Stimulated activated CD8-positive, alpha-beta memory T cell treated with anti-CD3 and anti-CD28 coated beads, Interleukin-15, amount 100 ng/mL, for 24 hours (primary cell): ENCODE results near the gene APRT.
A peak's percentile ranks its signal among the peaks of the same experiment; 100 is the strongest.
"Not testable (repeated sequence)": the region's sequence is repeated elsewhere in the genome, so short reads cannot be mapped to it uniquely, and the experiment has no call there.

Source experiments
- DNase-seq: peaks from one replicate; pipeline ENCODE4 v3.0.0-alpha.2; 2020; ENCODE audit warnings: low read depth

APRT gene

DNA sequence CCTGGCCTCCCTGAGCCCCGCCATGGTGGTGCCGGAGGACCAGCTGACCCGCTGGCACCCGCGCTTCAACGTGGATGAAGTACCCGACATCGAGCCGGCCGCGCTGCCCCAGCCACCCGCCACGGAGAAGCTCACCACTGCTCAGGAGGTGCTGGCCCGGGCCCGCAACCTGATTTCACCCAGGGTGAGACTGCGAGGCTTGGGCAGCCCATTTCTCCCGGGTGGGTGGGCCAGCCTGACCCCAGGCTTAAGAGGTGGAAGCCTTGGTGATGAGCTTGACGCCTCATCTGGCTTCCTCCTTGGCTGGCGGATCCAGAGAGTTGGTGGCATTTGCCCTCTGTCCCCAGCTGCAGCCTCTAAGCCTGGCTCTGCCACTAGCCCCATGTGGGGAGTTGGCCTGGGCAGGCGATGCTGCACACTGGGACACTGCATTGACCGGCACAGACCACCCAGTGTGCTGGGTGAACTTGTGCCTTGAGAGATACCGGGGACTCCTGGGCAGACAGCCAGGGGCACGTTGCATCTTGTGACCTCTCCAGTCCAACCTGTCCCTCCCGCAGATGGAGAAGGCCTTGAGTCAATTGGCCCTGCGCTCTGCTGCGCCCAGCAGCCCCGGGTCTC lies 5.1 kb downstream of the APRT start:
- DNase-seq, result no peak

DNA sequence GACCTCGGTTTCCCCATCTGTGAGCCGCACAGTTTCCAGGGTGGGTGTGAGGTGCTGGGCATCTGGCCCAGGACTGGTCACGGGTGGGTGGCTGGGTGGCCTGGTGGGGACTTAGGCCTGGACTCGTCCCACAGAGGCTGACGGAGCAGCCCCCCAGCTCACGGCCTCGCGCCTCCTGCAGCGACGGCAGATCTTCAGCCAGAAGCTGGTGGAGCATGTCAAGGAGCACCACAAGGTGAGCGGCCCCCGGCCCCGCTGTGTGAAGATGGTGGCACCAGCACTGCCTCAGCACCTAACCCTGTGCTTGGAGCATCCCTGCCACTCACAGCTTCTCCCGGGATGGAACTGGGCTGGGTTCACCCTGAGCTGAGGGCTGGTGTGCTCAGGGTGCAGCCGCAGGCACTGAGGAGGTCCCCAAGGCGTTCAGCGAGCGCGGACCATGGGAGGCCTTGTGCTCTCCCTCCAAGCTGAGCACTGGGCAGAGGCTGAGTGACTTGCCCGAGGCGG lies 5.8 kb downstream of the APRT start:
- no peak for DNase-seq

DNA sequence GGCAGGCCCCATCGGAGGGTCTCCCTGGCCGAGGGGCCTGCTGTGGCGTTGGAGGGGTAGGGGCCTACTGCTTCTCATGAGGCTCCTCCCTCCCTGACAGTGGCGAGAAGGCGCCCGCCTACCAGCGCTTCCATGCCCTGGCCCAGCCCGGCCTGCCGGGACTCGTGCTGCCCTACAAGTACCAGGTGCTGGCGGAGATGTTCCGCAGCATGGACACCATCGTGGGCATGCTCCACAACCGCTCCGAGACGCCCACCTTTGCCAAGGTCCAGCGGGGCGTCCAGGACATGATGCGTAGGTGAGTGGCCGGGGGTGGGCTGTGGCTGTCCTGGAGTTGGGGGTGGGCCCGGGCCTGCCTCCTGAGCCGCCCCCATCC lies 6.4 kb downstream of the APRT start:
- DNase-seq, result no peak

DNA sequence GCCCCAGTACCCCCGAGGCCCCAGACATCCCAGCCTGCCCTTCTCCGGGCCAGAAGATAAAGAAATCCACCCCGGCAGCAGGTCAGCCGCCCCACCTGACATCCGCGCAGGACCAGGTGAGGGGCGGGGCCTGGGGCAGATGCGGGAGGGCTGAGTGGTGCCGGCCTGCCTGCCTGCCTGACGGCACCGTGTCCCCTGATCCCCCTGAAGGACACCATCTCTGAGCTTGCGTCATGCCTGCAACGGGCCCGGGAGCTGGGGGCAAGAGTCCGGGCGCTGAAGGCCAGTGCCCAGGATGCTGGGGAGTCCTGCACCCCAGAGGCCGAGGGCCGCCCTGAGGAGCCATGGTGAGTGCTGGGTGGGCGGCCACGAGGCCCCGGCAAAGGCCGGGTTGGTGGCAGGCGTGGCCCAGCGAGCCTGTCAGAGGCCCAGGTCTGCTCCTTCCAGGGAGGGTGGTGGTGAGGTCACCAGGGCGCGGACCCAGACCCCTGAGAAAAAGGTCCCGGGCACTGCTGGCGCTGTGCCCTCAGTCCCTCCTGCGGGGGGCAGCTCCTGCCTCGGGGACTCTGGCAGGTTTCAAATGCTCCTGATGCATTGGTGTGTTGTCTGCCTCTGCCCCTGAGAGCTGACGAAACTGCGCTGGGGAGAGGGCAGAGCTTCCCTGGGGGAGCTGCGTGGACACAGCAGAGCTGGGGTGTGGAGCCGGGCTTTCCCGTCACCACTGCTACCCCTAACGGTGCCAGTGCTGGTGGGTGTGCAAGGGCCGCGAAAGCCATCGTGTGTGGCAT lies 7.0 kb downstream of the APRT start:
- DNase-seq, result no peak

DNA sequence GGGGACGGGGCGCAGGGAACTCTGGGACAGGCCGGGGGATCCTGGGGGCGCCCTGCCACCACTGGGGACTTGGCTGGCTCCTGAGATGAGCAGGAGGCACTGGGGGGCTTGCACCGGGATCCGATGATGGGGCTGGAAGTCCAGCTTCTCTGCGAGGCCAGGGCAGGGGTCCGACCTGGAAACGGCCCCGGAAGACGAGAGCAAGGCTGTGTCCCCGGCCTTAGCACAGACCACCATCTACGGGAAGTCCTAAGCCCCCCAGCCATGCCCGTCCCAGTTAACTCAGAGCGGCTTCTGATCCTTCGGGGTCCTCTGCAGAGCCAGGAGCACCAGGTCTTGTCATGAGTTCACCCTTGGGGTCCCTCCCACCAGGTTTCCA lies 7.6 kb downstream of the APRT start:
- no peak for DNase-seq

DNA sequence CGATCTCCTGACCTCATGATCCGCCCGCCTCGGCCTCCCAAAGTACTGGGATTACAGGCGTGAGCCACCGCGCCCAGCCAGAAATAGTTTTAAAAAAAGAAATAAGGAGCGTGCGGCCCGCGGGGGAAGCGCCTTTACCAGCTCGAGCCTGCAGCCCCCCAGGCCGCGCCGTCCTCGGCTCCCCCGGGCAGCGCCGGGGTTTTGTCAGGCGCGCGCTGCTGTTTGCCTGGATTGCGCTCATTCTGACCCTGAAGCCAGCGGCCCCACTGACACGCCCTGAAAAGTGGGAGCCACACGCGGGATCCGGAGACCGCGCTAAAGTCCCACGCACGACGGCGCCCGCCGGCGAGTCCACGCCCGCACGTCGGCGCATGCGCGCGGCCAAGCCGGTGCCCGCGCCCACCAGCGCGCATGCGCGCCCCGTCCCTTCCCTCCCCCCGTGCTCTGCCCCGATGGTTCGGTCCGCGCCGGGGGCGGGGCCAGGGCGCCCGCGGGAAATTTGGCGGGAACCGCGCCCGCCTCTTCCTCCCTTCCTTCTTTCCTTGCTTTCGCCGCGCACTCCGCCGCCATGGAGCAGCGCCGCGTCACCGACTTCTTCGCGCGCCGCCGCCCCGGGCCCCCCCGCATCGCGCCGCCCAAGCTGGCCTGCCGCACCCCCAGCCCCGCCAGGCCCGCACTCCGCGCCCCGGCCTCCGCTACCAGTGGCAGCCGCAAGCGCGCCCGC lies 8.3 kb downstream of the APRT start, which contains the start of gene CDT1:
Gene CDT1, plus strand, starts transcription at position 526 of the 724 bp plus-strand sequence. Its CDS starts 43 bp downstream, at position 569.
- peak; percentile 85 for DNase-seq

DNA sequence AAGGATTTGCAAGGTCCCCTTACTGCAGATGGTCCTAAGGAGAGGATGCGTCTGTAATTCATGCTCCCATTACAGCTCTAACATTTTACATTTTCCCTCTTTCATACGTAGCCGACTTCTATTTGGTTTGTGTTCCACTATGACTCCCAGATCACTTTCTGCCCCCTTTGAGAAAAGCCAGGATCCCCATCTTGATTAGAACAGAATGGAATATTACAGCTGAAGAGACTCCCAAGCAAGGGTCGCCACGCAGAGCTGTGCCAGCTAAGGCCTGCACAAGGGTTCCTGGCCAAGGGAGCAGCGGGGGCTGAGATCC lies 11.5 kb downstream of the APRT start:
- DNase-seq, result no peak

DNA sequence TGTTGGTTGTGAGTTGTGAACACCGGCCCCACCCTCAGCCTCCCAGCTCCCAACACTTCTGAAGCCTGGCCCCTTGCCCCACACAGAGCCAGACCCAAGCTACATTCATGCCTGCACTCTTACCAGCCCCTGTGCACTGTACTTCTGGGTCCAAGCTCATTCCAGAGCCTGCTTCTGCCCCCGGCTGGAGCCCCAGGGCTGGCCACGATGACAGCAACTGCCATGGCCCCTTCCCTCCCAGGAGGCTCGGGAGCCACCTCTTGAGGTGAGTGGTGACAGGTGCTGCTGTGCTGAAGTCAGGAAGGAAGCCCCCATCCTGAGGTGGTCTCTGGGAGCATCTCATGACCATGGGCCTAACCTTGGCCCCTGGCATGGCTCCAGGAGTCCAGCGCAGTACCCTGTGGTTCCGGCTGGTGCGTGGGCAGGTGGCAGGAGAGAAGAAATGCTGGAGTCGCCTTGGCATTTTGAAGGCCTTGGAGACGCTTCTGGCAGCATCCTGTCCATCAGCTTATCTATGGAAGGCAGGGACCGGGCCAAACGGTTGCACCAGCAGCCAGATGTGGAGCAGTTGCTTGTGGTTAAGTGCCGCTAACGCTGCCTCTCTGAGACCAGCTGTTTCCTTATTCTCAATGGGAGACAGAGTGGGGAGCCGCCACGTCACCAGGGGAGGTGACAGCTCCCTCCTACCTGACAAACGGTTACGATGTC lies 12.0 kb downstream of the APRT start:
- DNase-seq, result no peak

DNA sequence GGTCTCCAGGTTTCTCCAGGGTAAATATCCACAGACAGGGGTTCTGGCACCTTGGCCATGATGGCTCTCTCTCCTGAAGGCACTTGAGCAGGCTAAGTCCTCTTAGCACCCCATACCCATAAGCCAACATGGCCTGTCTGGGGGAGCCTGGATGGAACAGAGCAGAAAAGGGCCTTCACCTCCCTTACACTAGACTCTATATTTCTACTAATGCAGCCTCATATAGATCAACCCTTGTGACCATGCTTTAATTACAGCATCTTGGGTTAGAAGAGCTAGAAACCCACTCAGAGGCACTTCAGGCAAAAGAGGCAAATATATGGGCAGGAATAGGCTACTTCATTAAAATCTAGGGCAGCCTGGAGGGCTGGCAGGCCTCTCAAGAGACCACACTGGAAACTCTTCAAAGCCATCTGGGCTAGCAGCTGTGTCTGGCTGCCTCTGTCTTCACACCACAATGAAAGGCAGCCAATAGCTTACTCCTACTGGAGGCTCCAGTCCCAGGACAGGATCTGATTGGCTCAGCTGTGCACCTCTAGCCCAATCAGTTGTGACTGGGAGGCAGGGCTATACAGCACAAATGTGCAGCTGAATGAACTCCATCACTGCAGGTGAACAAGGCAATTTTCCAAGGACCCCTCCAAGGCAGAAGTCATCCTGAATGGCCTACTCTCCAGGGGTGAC lies 12.8 kb downstream of the APRT start:
- DNase-seq, result no peak

DNA sequence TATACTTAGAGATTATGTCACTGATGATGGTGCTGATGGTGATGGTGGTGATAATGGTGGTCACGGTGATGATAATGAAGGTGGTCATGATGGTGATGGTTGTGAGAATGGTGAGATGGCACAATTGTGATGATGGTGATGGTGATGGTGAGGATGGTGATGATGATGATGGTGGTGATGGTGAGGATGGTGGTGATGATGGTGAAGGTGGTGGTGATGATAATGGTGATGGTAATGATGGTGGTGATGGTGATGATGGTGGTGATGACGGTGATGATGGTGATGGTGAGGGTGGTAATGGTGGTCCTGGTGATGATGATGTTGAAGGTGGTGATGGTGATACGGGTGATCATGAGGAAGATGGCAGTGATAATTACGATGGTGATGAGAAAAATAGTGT lies 13.7 kb downstream of the APRT start:
- no peak for DNase-seq

DNA sequence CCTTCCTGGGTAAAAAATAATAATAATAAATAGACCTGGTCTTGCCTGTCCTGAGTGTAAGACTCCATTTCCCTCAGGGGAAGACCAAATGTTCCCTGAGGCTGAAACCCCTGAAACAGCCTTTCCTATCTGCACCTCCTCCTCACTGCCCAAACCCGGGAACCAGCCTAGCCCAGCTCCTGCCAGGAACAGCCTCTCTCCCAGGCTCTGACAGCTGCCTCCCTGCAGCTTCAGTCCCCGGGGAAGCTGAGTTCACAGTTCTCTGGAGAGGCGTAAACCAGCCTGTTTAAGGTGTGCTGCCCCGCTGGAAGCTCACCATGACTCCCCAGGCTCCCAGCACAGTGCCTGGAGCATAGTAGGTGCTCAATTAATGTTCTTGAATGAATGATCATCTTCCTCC lies 15.4 kb downstream of the APRT start:
- DNase-seq, result no peak

DNA sequence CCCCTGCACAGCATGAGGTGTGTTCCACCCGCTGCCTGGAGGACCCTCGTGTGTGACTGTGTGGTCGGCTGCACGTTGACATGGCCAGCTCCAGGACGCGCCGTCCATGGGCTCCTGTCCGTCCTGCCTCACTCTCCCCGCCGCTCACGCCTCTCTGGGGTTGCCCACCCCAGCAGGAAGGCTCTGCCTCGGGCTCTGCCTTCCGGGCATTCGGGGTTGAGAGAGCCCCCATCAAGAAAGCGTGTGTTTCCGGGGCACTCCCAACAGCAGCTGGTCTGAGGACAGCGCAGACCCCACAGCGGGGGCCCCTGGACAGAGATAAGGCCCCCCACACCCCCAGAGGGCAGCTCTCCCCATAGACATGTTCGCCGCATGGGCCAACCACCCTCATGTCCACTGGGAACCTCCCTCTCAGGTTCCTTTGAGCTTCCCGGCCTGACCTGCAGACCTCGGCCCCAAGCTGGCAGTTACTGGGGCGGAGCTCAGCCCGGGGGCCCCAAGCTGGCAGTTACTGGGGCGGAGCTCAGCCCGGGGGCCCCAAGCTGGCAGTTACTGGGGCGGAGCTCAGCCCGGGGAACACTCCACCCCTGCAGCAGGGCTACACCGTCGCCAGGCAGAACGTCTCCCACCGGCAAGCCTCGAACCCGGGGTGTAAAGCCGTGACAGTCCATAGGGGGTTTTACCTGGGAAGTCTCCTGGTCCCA lies 18.3 kb downstream of the APRT start:
- no peak for DNase-seq

DNA sequence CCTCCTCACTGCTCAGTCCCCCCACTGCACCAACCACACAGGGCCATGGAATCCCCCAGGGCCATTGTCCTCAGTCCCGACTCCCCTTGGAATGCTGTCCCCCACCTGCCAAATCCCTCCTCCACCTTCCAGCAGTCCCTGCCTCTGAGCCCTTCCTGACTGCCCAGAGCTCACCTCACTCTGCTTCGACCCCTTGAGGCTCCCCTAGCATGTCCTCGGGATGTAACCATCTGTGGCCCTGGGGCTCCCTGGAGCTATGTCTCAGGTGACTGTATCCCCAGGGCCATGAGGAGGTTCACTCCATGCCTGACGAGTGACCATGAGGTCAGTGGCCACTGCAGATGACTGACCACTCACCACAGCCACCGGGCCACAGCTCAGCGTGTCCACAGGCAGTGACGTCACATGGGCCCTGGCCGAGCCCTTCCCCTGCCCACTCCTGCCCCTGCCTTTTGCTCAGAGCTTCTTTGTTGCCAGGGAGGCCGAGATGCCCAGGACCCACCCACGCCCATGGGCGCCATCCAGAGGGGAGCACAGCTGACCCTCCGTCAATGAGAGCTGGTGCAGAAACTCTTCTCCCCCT lies 19.0 kb downstream of the APRT start:
- DNase-seq, result no peak

DNA sequence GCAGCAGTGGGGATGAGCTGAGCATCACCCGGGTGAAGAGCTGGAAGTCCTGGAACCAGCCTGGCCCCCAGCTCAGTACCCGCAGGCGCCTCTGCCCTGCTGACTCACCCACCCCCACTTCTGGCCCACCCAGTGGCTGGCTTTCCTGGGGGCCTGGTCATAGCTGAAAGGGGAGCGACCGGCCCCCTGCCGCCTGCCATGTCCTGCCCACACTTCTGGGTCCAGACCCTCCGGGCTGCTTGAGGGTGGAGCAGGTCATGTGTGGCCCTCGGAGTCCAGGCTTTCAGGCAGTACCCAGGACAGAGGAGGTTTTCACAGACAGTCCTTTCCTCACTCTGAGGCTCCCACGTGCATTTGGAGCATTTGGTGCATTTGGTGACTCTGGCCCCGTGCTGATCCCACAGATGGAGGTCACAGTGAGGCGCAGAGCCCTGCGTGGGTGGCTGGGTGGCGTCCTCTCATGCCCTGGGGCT lies 19.6 kb downstream of the APRT start:
- no peak for DNase-seq

DNA sequence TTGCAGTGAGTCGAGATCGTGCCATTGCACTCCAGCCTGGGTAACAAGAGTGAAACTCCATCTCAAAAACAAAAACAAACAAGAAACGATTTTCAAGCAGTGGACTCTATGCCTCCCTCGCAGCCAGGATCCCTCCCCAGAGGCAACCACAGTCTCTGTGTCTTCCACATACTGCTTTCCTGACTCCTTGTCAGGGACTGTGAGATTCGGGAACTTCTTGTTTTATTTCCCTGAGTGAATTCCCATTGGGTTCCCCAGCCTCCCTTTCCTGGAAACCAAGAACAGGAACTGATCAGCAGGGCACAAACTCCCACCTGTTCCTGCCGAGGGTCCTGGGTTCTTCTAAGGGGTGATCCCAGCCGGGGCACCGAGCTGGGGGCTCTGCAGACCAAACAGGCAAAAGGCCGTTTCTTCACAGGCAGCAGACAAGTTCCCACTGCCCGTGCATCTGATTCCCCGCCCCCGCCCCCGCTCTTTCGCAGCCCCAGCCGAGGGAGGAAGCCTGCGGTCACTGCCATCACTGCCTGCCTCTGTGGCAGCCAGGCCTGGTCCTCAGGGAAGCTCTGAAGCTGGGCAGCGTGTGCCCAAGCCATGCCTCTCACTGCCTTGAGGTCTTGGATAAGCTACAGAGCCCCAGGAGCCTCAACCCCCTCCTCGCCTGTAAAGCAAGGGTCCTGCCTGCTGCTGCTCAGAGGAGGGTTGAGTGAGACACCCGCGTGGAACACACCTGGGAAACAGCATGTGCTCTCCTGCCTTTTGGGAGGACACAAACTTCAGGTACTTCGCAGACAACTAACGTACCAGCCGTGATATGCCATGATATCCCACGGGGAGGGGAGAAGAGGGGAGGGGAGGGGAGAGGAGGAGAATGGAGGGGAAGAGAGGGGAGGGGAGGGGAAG lies 21.2 kb downstream of the APRT start:
- no peak for DNase-seq

DNA sequence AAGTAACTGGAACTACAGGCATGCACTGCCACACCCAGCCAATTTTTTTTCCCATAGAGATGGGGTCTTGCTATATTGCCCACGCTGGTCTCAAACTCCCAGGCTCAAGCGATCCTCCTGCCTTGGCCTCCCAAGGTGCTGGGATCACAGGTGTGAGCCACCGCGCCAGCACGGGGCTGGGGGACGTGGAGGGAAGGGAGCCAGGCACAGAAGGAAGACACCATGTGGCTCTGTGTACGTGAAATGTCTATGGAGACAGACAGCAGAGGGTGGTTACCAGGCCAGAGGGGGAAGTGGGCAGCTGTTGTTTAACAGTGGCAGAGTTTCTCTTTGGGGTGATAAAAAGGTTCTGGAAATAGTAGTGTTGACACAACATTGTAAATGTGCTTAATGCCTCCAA lies 22.1 kb downstream of the APRT start:
- DNase-seq, result no peak

DNA sequence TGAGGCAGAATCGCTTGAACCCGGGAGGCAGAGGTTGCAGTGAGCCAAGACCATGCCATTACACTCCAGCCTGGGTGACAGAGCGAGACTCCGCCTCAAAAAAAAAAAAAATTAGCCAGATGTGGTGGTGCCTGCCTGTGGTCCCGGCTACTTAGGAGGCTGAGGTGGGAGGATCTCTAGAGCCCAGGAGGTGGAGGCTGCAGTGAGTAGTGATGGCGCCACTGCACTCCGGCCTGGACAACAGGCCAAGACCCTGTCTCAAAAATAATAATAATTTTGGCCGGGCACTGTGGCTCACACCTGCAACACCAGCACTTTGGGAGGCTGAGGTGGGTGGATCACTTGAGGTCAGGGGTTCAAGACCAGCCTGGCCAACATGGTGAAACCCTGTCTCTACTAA lies 23.0 kb downstream of the APRT start:
- not testable (repeated sequence) for DNase-seq

DNA sequence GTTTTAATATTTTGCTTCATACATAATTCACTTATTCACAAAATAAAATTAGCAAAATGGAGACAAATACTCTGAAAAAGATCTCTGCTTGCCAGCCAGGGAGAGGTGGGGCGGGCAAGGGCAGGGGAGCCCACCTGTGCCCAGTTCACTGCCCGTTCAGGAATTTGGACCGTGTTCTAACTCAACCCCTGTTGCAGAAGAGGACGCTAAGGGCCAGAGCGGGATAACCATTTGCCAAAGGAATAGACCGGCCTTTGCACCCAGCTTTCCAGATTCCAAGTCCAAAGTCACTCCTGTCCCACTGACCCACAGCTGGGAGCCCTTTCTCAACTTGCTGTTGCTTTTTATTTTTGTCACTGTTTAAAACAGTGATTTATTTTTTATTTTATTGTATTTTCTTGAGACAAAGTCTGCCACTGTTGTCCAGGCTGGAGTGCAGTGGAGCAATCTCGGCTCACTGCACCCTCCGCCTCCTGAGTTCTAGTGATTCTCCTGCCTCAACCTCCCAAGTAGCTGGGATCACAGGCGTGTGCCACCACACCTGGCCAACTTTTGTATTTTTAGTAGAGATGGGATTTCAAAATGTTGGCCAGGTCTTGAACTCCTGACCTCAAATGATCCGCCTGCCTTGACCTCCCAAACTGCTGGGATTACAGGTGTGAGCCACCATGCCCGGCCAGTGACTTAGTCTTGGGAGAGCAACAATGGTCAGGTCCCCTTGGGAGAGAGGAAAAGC lies 24.0 kb downstream of the APRT start:
- DNase-seq, result no peak
